GM18907 (cell line): Measurements from ENCODE around the gene BACH2.
"Not testable (repeated sequence)": the region's sequence is repeated elsewhere in the genome, so short reads cannot be mapped to it uniquely, and the experiment has no call there.

Experiments
- ATAC-seq: cut with Tn5 transposase; IDR thresholded peaks from one replicate; pipeline ENCODE4 v1.9.1; 2021; ENCODE audit warnings: mild to moderate bottlenecking, moderate library complexity; ENCODE audit not compliant: unreplicated experiment

BACH2 gene

DNA sequence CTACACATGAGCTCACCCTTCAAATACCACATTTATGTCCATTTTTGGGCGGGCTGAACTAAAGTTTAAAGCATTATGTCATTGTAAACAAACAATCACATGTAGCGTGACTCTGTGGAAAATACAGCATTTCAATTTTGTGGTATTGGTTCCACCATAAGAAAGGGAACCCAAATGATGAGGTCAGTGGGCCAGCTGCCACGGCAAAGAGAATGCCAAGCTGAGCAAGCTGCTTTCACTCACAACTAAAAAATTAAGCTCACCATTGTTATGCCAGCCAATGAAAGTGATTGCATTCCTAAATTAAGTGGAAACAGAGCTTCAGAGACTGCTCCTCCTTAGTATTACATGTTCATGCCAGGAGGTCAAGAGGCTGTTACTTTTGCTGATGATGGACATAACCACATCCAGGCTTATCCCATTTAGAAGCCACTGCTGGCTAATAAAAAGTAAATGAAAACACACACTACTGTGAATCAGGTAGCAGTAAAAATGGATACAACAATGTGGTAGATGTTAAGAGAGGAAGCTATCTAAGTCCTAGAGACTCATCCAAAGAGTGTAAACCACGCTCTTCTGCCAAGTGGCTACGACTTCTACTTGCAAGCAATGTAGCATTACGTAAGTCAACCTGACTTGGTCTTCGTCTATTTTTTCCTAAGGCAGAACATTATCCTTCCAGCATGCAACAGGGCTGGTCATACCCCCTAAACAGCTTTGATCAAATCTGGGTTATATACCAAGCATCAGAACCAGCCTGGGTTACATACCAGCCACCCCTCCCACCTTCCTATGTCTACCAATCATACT is 164.8 kb downstream of the BACH2 start:
- no peak for ATAC-seq

DNA sequence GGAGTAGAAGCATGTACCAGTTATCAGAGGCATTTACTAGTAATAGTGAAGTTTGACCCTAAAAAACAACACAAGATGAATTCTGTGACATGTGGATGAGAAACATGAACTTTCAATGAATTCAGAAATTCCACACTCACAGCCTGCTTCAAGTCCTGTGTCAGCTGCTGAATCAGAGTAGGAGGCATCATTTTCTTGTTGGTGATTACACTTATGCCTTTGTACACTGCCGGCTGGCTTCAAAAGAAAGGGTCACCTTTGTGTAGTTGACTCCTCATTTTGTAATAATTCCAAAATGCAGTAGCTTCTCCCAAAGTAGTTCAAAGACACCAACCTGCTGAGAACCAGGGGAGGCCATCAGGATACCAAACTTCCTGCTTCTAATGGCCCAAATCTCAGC is 165.5 kb downstream of the BACH2 start:
- ATAC-seq = no peak

DNA sequence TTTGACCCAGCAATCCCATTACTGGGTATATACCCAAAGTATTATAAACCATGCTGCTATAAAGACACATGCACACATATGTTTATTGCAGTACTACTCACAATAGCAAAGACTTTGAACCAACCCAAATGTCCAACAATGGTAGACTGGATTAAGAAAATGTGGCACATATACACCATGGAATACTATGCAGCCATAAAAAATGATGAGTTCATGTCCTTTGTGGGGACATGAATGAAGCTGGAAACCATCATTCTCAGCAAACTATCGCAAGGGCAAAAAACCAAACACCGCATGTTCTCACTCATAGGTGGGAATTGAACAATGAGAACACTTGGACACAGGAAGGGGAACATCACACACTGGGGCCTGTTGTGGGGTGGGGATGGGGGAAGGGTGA is 168.0 kb downstream of the BACH2 start:
- ATAC-seq = not testable (repeated sequence)

DNA sequence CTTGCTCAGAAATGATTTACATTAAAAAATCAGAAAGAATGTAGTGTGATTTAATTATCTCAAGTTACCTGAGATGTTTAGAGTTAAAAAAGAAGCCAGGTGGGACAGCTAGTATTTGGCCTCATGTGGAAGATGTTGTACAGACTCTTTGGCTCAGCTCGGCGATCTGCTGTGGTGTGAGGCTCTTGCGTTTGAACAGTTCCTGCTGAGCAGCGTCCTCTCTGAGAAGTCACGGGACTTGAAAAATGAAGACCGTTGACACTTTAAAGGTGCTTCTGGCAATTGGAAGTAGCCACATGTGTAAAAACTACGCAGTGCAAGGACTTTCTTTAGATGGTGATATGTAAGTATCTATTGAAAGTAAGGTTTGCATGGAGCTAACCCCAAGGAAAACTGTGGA is 169.0 kb downstream of the BACH2 start:
- ATAC-seq = no peak

DNA sequence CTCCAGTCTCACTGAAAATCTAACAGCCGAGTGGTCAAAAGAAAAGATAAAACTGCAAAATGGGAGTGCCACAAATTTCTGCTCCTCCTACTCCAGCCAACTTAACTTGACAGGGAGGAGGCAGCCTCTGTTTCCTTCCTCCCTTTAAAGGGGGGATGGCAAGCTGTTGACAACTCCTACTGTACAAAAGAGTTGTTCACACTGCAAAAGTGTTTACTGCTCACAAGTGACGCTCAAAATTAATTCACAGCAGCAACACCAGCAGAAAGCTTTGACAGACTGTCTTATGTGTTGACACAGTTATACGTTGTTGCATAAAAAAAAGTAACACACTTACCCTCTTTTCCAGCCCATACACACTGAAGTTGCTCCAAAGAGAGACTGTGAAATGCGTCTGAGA is 169.8 kb downstream of the BACH2 start:
- no peak for ATAC-seq

DNA sequence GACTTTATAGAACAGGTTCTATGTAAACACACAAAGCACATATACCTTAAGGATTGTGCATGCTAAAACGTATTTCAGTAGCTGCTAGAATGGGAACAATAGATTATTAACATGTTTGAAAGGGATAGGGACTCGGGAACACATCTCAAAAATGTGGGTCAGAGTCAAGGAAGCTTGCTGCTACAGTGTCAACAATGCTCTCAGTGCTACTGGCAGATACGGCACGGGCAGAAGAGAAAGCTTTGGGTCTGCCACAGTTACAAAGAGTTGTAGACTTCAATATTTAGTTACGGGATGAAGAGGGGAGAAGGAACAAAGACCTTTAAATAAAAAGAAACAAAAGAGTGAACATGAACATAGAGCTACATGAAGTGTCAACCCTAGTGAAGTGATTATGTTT is 170.5 kb downstream of the BACH2 start:
- ATAC-seq = no peak

DNA sequence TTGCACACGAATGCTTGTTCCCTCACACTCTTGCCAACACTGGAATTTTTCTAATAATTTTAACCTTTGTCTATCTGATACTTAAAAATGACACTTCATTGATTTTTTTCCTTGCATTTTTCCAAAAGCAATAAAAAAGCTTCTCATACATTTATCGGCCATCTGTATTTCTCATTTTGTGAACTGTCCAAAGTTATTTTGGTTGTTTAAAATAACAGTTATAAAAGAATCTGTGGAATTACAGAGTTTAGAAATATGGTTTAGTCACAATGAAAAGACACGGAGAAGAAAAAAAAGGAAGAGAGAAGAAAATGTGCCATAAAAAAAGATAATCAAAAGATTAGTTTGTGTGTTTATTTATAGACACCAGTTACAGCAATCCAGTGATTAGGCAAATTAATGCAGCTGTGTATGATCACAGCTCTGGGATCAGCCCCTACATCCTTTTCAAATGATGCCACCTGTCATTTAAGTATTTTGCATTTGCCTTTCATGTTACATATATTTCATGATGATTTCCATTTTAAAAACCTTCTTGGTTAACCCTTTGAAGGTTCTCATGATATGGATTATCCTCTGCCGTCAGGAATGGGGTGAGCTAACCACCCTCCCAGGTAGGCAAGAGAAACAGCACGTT is 171.7 kb downstream of the BACH2 start:
- no peak for ATAC-seq

DNA sequence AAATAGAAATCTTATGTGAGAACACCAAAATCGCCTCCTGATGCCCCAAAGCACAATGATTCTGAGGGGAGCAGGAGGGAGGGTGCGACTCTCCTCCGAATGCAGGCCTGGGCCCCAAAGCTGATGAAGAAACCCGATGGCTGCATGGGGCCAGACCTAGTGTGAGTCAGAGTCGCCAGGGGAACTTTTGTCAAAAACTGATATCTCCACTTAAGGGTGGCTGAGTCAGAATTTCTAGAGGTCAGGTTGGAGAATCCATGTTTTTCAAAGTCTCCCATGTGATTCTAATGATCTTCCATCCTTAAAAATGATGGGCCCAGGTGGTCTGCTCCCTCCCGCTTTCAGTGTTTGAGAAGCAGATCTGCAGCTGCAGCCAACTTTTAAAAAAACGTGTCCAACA is 172.8 kb downstream of the BACH2 start:
- ATAC-seq = no peak

DNA sequence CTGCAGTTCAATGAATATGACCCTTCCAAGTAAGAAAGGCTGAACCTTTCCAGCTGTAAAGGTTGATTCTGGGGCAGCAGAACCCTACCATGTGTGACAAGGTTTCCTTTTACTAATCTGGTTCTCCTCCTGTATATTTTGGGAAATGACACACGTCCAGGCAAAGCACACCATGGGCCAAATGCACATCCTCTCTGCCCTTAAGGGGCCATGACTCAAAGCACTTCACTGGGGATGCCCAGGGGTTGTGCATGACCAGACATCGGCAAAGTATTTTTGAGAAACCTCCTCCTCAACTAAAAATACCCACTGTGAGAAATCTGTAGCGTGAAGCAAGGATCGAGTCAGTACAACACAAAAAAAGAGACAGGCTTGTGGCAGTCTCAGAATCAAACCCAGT is 174.7 kb downstream of the BACH2 start:
- peak; percentile 57 for ATAC-seq

DNA sequence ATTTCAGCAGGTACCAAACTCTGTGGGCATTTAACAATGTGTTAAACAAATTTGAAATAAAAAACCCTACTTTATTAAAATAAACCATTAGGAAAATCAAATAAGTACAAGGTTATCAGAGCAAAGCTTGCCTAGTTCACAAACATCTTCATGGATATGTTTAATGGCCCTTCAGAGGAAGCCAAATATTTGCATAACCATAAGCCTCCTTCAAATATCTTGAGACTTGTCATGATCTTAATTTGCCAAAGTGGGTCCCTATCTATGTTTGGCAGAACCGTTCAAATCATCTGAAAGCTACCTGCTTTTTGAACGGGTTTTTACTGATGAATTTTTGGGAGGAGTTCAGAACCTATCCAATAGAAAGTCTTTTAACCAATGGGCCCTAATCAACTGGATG is 176.3 kb downstream of the BACH2 start:
- no peak for ATAC-seq

DNA sequence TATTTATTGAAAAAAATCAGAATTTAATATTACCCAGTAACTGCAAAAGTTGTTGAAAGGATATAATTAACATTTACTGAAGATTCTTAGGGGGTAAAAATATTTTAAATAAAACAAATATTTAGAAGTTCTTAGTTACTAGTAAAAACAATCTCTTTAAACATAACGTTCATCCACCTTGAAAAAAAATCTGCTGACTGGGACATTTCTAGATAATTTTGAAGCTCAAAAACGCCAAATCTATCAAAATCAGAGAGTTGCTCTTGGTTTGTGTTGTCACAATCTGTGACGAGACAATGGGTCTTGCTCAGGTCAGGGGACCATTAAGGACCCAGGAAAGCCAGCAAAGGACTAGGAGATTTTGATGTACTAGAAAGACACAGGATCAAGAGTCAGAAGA is 177.0 kb downstream of the BACH2 start:
- ATAC-seq = no peak

DNA sequence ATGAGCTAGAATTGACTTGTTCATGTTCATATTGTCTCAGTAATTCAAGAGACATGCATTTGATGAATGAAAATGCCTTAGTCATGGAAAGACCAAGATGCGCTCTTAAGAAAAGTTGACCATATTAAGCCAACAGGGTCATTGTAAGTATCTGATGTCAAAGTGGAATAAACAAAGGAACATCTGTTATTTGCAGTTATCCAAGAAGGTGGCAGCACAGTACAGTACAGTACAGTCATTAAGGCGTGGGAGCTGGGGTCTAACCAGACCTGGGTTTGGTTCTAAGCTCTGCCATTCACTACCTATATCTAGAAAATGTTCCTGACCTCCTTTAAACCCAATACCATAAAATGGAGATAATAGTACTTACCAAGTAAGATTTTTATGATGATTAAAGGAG is 178.1 kb downstream of the BACH2 start:
- ATAC-seq = no peak

DNA sequence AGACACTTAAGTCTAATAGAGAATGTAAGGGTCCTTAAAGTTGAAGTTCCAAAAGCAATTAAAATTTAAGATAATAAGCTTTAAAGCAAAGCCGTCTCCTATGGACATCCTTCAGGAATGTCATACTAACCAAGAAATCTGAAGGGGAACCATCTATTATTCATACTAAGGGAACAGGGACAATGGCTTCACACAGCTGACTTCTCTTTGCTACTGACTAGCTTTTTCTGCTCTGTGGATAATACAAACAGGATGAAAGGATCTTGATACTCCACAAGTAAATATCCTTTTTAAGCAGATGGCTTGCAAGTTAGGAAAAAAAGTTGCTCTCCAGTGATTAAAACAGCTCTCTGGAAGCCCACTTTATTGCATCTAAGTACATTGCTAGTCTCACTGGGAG is 178.6 kb downstream of the BACH2 start:
- no peak for ATAC-seq

DNA sequence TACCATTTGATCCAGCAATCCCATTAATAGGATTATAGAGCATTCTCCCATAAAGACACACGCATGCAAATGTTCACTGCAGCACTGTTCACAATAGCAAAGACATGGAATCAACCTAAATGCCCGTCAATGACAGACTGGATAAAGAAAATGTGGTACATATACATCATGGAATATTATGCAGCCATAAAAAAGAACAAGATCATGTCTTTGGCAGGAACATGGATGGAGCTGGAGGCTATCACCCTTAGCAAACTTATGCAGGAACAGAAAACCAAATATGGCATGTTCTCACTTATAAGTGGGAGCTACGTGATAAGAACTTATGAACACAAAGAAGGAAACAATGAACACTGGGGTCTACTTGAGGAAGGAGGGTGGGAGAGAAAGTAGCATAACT is 180.5 kb downstream of the BACH2 start:
- ATAC-seq = not testable (repeated sequence)

DNA sequence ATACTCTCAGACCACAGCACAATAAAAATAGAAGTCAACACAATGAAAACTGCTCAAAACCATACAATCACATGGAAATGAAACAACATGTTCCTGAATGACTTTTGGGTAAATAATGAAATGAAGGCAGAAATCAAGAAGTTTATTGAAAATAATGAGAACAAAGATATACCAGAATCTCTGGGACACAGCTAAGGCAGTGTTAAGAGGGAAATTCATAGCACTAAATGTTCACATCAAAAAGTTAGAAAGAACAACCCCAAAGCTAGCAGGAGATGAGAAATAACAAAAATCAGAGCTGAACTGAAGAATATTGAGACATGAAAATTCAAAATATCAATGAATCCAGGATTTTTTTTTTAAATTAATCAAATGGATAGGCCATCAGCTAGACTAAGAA is 183.3 kb downstream of the BACH2 start:
- no peak for ATAC-seq

DNA sequence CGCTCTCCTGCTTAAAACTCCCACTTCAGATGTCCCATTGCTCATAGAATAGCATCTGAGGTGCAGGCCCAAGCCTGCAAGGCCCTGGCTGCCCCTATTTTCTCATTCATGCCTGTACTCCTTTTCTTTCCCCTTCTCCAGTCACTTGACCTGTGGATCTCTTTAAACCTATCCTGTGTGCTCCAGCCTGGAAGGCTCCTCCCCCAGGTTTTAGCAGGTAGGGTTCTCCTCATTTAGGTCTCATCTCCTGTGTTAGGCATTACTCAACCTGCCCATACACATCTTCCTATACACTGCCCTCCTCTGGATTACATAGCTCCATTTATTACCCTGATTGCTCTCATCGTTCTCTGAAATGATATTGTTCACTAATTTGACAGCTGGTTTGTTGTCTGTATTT is 185.3 kb downstream of the BACH2 start:
- no peak for ATAC-seq

DNA sequence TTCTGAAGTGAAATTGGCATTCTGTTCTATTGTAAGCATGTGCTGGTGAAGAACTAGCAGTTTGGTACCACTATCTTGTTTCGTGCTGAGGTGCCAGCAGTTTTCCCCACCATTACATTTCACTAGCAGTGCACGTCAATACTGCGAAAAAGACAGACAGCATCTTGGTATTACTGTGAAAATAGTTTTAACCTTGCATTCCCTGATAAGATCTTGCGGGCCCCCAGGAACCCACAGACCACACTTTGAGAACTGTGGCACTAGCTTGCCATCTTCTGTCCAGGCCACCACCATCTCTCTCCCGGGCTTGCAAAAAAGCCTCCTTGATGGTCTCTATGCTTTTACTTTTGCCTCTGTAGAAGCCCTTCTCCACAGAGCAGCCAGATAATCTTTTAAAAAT is 185.7 kb downstream of the BACH2 start:
- ATAC-seq = no peak

DNA sequence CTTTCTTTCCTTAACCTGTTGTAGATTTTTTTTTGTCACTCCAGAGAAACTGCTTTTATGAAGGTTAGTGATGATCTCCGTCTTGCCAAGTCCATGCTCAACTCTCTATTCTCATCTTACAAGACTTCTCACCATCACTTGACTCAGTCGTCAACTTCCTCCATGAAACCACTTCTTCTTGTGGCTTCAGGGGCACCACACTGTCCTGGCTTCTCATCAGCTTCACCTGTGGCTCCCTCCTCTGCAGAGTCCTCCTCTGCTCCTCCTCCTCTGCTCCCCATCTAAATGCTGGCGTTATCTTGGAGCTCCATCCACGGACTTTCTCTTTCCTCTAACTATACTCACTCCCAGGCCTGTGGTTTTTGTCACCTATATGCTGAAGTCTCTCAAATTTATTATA is 187.5 kb downstream of the BACH2 start:
- ATAC-seq = no peak

DNA sequence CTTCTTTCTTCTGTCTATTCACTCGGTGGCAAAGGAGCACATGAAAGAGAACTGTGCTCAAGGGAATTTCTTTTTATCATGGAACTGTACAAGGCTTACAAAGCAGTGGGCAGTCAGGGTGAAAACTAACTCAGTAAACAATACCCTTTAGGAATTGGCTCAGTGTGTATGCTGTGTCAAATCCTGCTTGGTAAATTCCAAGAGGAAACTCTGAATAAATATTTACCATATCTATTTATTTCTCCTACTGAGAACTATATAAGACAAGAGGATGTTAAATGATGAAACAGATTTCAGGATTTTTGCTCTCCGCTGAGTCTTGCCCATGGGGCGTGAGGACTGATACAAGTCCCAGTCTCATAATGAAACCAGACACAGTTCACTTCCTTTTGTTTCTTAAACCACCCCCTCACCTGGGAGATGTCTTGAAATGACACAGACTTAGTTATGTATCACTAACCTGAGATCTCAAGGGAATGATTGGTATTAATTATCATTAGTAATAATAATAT is 188.8 kb downstream of the BACH2 start:
- ATAC-seq = peak; percentile 94

DNA sequence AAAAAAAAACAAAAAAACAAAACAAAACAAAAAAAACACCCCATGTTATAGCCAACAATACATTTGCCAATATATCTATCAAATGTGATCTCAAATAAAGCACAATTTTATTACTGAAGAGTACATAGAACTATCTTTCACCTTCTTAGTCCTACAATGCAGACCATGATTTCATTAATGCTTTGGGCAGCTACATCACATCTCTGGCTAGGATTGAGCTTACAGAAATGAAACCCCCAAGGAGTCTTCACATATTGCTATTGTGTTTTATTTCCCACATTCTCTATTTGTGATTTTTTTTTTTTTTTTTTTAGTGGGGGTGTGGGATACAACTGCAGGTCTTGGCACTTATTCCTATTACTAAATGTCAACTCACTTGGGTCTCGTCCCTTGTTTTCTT is 189.3 kb downstream of the BACH2 start:
- no peak for ATAC-seq

DNA sequence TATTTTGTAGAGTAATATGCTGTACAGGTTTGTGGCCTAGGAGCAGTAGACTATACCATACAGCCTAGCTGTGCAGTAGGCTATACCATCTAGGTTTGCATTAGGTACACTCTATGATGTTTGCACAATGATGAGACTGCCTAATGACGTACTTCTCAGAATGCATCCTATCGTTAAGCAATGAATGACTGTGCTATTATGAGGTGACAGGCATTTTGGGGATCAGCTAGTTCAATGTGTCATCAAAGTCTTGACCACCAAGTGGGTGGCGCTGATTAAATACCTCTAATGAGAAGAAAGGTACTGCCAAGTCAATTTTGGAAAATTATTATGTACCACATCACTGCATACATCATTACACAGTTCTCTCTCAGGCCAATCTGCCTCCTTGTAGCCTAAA is 190.2 kb downstream of the BACH2 start:
- no peak for ATAC-seq

DNA sequence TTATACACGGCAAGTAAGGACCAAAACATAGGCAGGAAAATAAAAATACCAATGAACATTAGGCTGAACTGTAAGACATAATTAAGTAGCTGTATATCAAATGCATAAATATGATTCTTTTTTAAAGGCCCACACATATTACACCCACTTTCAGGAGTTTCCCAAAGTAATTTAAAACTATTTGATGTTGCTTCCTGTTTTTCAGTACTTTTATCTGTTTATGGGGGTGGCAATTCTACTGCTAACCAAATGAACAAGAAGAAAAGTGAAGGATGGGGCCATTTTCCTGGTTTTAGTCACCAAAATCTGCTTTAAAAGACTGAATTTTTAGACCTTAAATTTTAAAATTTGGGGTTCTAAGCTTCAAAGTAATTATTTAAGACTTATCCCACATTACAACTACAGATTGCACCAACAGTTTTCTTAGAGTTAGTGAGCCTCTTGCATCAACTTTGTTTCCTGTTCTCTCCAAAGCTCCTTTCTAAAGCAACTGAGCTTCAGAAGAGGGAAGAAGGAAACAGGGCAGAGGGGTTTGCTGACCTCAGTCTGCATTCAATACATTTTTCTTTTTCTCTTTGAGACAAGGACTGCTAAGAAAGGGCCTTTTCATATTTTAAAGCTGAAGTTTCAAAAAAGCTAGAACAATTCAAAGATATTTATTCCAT is 191.0 kb downstream of the BACH2 start:
- ATAC-seq = no peak
